Measurements from ENCODE around the gene AVEN.

Gene AVEN

GRCh38 chr15:34014556-34014955 is 24.4 kb downstream of the AVEN start:
- ChIA-PET POLR2A (no interaction called here), CTCF (no interaction called here)
- TF ChIP-seq SUZ12 (IDR thresholded peaks at IDR 0.05) (no peak), CTBP1 (IDR thresholded peaks at IDR 0.05; ENCODE audit: borderline replicate concordance) (no peak), SP1 (IDR thresholded peaks at IDR 0.05) (no peak), PKNOX1 (IDR thresholded peaks at IDR 0.05) (no peak), HDGF (IDR thresholded peaks at IDR 0.05; ENCODE audit: borderline replicate concordance) (no peak), ZNF384 (IDR thresholded peaks at IDR 0.05) (no peak), TARDBP (IDR thresholded peaks at IDR 0.05) (no peak)
- DNase-seq (ENCODE audit: extremely low spot score): no peak

- CTCF ChIA-PET: no interaction called here
- TF ChIP-seq SUZ12 (IDR thresholded peaks at IDR 0.05): no peak
- TF ChIP-seq ELF4 (IDR thresholded peaks at IDR 0.05): no peak
- TF ChIP-seq HDGF (IDR thresholded peaks at IDR 0.05; ENCODE audit: borderline replicate concordance): no peak
- TF ChIP-seq ARNT (IDR thresholded peaks at IDR 0.05): no peak
- TF ChIP-seq TARDBP (IDR thresholded peaks at IDR 0.05): no peak
- no peak for TF ChIP-seq FOXK2 (IDR thresholded peaks at IDR 0.05)
- no peak for TF ChIP-seq SP1 (IDR thresholded peaks at IDR 0.05)
- no peak for TF ChIP-seq NFRKB (IDR thresholded peaks at IDR 0.05)
- no peak for TF ChIP-seq FOXM1 (IDR thresholded peaks at IDR 0.05; ENCODE audit: borderline replicate concordance)
- TF ChIP-seq ZNF384 (IDR thresholded peaks at IDR 0.05): no peak
- POLR2A ChIA-PET: no interaction called here
- DNase-seq (ENCODE audit: extremely low spot score): no peak
Measured at GRCh38 chr15:34013746-34014145, 25.3 kb downstream of the AVEN start.

- TF ChIP-seq FOXM1 (IDR thresholded peaks at IDR 0.05; ENCODE audit: borderline replicate concordance): no peak
- TF ChIP-seq SP1 (IDR thresholded peaks at IDR 0.05): no peak
- no peak for TF ChIP-seq LEF1 (IDR thresholded peaks at IDR 0.05; ENCODE audit: borderline replicate concordance)
- TF ChIP-seq HDGF (IDR thresholded peaks at IDR 0.05; ENCODE audit: borderline replicate concordance): no peak
- no peak for TF ChIP-seq CTBP1 (IDR thresholded peaks at IDR 0.05; ENCODE audit: borderline replicate concordance)
- TF ChIP-seq SUZ12 (IDR thresholded peaks at IDR 0.05): no peak
- TF ChIP-seq L3MBTL2 (conservative IDR thresholded peaks at IDR 0.05): no peak
- no peak for TF ChIP-seq FOXK2 (IDR thresholded peaks at IDR 0.05)
- TF ChIP-seq TARDBP (IDR thresholded peaks at IDR 0.05): no peak
- TF ChIP-seq FOXA1 (IDR thresholded peaks at IDR 0.05): no peak
- no peak for TF ChIP-seq BHLHE40 (IDR thresholded peaks at IDR 0.05; ENCODE audit: borderline replicate concordance)
- TF ChIP-seq PKNOX1 (IDR thresholded peaks at IDR 0.05): no peak
- TF ChIP-seq ZNF384 (IDR thresholded peaks at IDR 0.05): no peak
- POLR2A ChIA-PET: no interaction called here
- CTCF ChIA-PET: no interaction called here
- DNase-seq (ENCODE audit: extremely low spot score): no peak
Measured at GRCh38 chr15:34012461-34013028, 26.5 kb downstream of the AVEN start.

GRCh38 chr15:34011481-34011880 is 27.5 kb downstream of the AVEN start:
- ChIA-PET POLR2A (no interaction called here), CTCF (no interaction called here)
- no peak for TF ChIP-seq FOXA1 (IDR thresholded peaks at IDR 0.05)
- no peak for TF ChIP-seq ARNT (IDR thresholded peaks at IDR 0.05)
- TF ChIP-seq LEF1 (IDR thresholded peaks at IDR 0.05; ENCODE audit: borderline replicate concordance): no peak
- no peak for TF ChIP-seq CTBP1 (IDR thresholded peaks at IDR 0.05; ENCODE audit: borderline replicate concordance)
- no peak for TF ChIP-seq FOXK2 (IDR thresholded peaks at IDR 0.05)
- TF ChIP-seq L3MBTL2 (conservative IDR thresholded peaks at IDR 0.05): no peak
- DNase-seq (ENCODE audit: extremely low spot score): no peak

GRCh38 chr15:34010921-34011320 is 28.1 kb downstream of the AVEN start:
- CTCF ChIA-PET: no interaction called here
- POLR2A ChIA-PET: no interaction called here
- no peak for TF ChIP-seq TARDBP (IDR thresholded peaks at IDR 0.05)
- no peak for TF ChIP-seq HDGF (IDR thresholded peaks at IDR 0.05; ENCODE audit: borderline replicate concordance)
- no peak for TF ChIP-seq SUZ12 (IDR thresholded peaks at IDR 0.05)
- no peak for TF ChIP-seq ARNT (IDR thresholded peaks at IDR 0.05)
- TF ChIP-seq ZNF384 (IDR thresholded peaks at IDR 0.05): no peak
- TF ChIP-seq ELF4 (IDR thresholded peaks at IDR 0.05): no peak
- TF ChIP-seq SP1 (IDR thresholded peaks at IDR 0.05): no peak
- no peak for TF ChIP-seq L3MBTL2 (conservative IDR thresholded peaks at IDR 0.05)
- no peak for TF ChIP-seq CTBP1 (IDR thresholded peaks at IDR 0.05; ENCODE audit: borderline replicate concordance)
- no peak for TF ChIP-seq BHLHE40 (IDR thresholded peaks at IDR 0.05; ENCODE audit: borderline replicate concordance)
- TF ChIP-seq NFRKB (IDR thresholded peaks at IDR 0.05): no peak
- no peak for TF ChIP-seq LEF1 (IDR thresholded peaks at IDR 0.05; ENCODE audit: borderline replicate concordance)
- no peak for TF ChIP-seq FOXM1 (IDR thresholded peaks at IDR 0.05; ENCODE audit: borderline replicate concordance)
- no peak for TF ChIP-seq FOXK2 (IDR thresholded peaks at IDR 0.05)
- no peak for TF ChIP-seq PKNOX1 (IDR thresholded peaks at IDR 0.05)
- DNase-seq (ENCODE audit: extremely low spot score): no peak

GRCh38 chr15:34009656-34010055 is 29.3 kb downstream of the AVEN start:
- ChIA-PET POLR2A (no interaction called here), CTCF (no interaction called here)
- no peak for DNase-seq (ENCODE audit: extremely low spot score)
- no peak for TF ChIP-seq HDGF (IDR thresholded peaks at IDR 0.05; ENCODE audit: borderline replicate concordance)
- TF ChIP-seq FOXK2 (IDR thresholded peaks at IDR 0.05): no peak
- no peak for TF ChIP-seq BHLHE40 (IDR thresholded peaks at IDR 0.05; ENCODE audit: borderline replicate concordance)
- no peak for TF ChIP-seq ELF4 (IDR thresholded peaks at IDR 0.05)
- TF ChIP-seq CTBP1 (IDR thresholded peaks at IDR 0.05; ENCODE audit: borderline replicate concordance): no peak
- TF ChIP-seq LEF1 (IDR thresholded peaks at IDR 0.05; ENCODE audit: borderline replicate concordance): no peak
- TF ChIP-seq PKNOX1 (IDR thresholded peaks at IDR 0.05): no peak
- TF ChIP-seq SP1 (IDR thresholded peaks at IDR 0.05): no peak
- TF ChIP-seq ZNF384 (IDR thresholded peaks at IDR 0.05): no peak
- no peak for TF ChIP-seq SUZ12 (IDR thresholded peaks at IDR 0.05)
- no peak for TF ChIP-seq L3MBTL2 (conservative IDR thresholded peaks at IDR 0.05)
- no peak for TF ChIP-seq ARNT (IDR thresholded peaks at IDR 0.05)
- TF ChIP-seq FOXA1 (IDR thresholded peaks at IDR 0.05): no peak
